Bronchial epithelial cell (primary cell): ENCODE results near the gene BCL11B. TPM values are rescaled to one million over a fixed set of nuclear protein-coding genes. Genes with fewer than 3 reads are reported as not detected.

Source experiments
- DNase-seq: peaks from one replicate; pipeline ENCODE4 v3.0.0-alpha.2; 2010; ENCODE audit warnings: low read depth
- FAIRE-seq: peaks from 2 replicates; lab custom pipeline; 2011; peaks lifted over from hg19 to GRCh38; lab: Jason Lieb, UNC
- H3K27me3 ChIP-seq: 2 replicates; pipeline ENCODE4 v1.5.1; 2011; ENCODE audit warnings: low read length; ENCODE audit not compliant: control insufficient read depth, insufficient read depth
- H3K36me3 ChIP-seq: 2 replicates; pipeline ENCODE4 v1.5.1; 2011; ENCODE audit warnings: low read length; ENCODE audit not compliant: control insufficient read depth, insufficient read depth
- H3K4me3 ChIP-seq: 2 replicates; pipeline ENCODE4 v1.5.1; 2011; ENCODE audit warnings: mild to moderate bottlenecking, low read depth, low read length, control low read depth
- total RNA-seq: library from RNA; depleted of rRNA; stranded (reverse); fragments of >200 nt; gene quantifications from 2 replicates; pipeline ENCODE4 v1.2.1, GENCODE V29; 2014
- TF ChIP-seq, protein P1 (sequence below): IDR thresholded peaks from 2 replicates; pipeline ENCODE4 v1.5.1; 2011; ENCODE audit warnings: mild to moderate bottlenecking, moderate library complexity, low read length, control low read depth, inconsistent platforms; ENCODE audit not compliant: insufficient read depth, severe bottlenecking

Gene BCL11B
- total RNA-seq, 1 donor from 2014 or later, result 5.3 TPM

GRCh38 chr14:99131632-99132271 is 140.2 kb downstream of the BCL11B start:
- TF ChIP-seq, protein P1, sequence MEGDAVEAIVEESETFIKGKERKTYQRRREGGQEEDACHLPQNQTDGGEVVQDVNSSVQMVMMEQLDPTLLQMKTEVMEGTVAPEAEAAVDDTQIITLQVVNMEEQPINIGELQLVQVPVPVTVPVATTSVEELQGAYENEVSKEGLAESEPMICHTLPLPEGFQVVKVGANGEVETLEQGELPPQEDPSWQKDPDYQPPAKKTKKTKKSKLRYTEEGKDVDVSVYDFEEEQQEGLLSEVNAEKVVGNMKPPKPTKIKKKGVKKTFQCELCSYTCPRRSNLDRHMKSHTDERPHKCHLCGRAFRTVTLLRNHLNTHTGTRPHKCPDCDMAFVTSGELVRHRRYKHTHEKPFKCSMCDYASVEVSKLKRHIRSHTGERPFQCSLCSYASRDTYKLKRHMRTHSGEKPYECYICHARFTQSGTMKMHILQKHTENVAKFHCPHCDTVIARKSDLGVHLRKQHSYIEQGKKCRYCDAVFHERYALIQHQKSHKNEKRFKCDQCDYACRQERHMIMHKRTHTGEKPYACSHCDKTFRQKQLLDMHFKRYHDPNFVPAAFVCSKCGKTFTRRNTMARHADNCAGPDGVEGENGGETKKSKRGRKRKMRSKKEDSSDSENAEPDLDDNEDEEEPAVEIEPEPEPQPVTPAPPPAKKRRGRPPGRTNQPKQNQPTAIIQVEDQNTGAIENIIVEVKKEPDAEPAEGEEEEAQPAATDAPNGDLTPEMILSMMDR, result no peak
- Histone ChIP-seq H3K36me3 (no peaks in the 10 kb centered on the region), H3K27me3 (peaks cover 2% of the 10 kb centered on the region), H3K4me3 (no peak overlapping the region)
- FAIRE-seq (no peak), DNase-seq (no peak)

- FAIRE-seq (no peak), DNase-seq (no peak)
- no peak overlapping the region for H3K4me3 ChIP-seq
- H3K27me3 ChIP-seq, result peaks cover 2% of the 10 kb centered on the region
- TF ChIP-seq, protein P1, result no peak
- no peaks in the 10 kb centered on the region for H3K36me3 ChIP-seq
Measured at GRCh38 chr14:99129998-99130397, 142.0 kb downstream of the BCL11B start.

DNA sequence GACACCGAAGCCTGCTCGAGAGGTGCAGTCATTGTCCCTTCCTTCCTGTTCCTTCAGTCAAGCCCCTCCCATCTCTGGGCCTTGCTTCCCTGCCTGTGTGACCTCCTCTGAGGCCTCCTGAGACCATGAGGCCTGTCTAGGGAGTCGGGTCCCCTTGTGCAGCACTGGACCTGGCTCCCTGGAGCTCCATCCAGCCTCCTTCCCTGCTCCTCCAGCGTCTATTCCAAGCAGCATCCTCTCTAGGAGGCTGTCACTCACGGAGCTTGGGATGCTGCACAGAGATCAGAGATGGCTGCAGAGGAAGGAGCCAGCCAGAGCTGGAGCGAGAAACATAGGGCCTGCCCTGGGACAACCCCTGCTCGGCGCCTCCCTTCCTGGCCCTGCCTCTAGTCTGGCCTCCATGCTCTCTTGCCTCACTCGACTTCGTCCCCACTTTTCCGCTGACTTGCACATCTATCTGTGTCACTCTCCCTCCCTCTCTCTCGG is 142.7 kb downstream of the BCL11B start:
- DNase-seq (no peak), FAIRE-seq (no peak)
- Histone ChIP-seq H3K36me3 (no peaks in the 10 kb centered on the region), H3K27me3 (peaks cover 2% of the 10 kb centered on the region), H3K4me3 (no peak overlapping the region)
- TF ChIP-seq, protein P1, result no peak

DNA sequence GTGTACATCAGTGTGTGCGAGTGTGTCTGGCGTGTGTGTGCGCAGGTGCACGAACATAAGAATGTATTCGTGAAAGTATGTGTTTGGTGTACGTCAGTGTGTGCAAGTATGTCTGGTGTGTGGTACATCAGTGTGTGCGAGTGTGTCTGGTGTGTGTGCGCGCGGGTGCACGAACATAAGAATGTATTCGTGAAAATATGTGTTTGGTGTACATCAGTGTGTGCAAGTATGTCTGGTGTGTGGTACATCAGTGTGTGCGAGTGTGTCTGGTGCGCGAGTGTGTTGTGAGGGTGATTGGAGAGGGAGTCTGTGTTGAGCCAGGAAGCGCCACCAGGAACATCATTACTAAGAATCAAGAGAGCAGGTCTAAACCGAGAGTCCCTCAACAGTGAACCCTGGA is 143.8 kb downstream of the BCL11B start:
- TF ChIP-seq, protein P1, result no peak
- DNase-seq (peak; percentile 3), FAIRE-seq (no peak)
- Histone ChIP-seq H3K36me3 (no peaks in the 10 kb centered on the region), H3K4me3 (no peak overlapping the region), H3K27me3 (peaks cover 2% of the 10 kb centered on the region)

GRCh38 chr14:99127651-99128167 is 144.3 kb downstream of the BCL11B start:
- TF ChIP-seq, protein P1, result no peak
- DNase-seq (peak; percentile 97), FAIRE-seq (peak; percentile 73)

More at GRCh38 chr14:99127651-99128167, 144.3 kb downstream of the BCL11B start:
- Histone ChIP-seq H3K27me3 (peaks cover 2% of the 10 kb centered on the region), H3K36me3 (no peaks in the 10 kb centered on the region), H3K4me3 (no peak overlapping the region)
